H1 (cell line): ENCODE measurements around the gene AFF4. TPM values are rescaled to one million over a fixed set of nuclear protein-coding genes. Genes with fewer than 3 reads are reported as not detected.
A peak's percentile ranks its signal among the peaks of the same experiment; 100 is the strongest.

Experiments used
- ASH2L ChIP-seq: fragments of 200-600, 300-600 bp; sonication (generic); IDR thresholded peaks from one replicate; pipeline ENCODE4 v1.7.1; 2017; ENCODE audit warnings: low read length
- CHD2 ChIP-seq: IDR thresholded peaks from 2 replicates; pipeline ENCODE4 v1.6.1; 2012; ENCODE audit warnings: low read length, improper control_type of control experiment
- FOSL1 ChIP-seq: IDR thresholded peaks from 2 replicates; pipeline ENCODE4 v1.6.1; 2011; ENCODE audit warnings: mild to moderate bottlenecking, low read depth, low read length, moderate library complexity; ENCODE audit not compliant: insufficient read depth
- GABPA ChIP-seq: IDR thresholded peaks from 2 replicates; pipeline ENCODE4 v1.6.1; 2011; ENCODE audit warnings: mild to moderate bottlenecking, low read length, moderate library complexity, borderline replicate concordance; ENCODE audit not compliant: insufficient read depth
- KDM4A ChIP-seq: IDR thresholded peaks from one replicate; pipeline ENCODE4 v1.7.1; 2012; ENCODE audit warnings: low read depth, mild to moderate bottlenecking, moderate library complexity, low read length, inconsistent platforms; ENCODE audit not compliant: severe bottlenecking
- POU5F1 ChIP-seq: IDR thresholded peaks from 2 replicates; pipeline ENCODE4 v1.6.1; 2011; ENCODE audit warnings: low read depth, mild to moderate bottlenecking, low read length, moderate library complexity
- TAF1 ChIP-seq: IDR thresholded peaks from 2 replicates; pipeline ENCODE4 v1.6.1; 2011; ENCODE audit warnings: mild to moderate bottlenecking, low read depth, low read length
- polyA plus RNA-seq, 7 experiments: library from polyadenylated mRNA; depleted of rRNA in 3 of 7; stranded (reverse) in 5 of 7; unstranded in 2 of 7; fragments of >200 nt in 5 of 7; fragments of 200-250 nt in 2 of 7; gene quantifications; 1 replicate in 5 of 7; 2 replicates in 1 of 7; 4 replicates in 1 of 7; pipeline versions ENCODE4 v1.2.1 to v1.2.3, GENCODE V29; 2011 to 2013; ENCODE audit warnings: missing spikeins in 2 of 7, mixed read lengths in 2 of 7
- total RNA-seq: library from RNA; stranded (reverse); fragmentation: NEBNext Ultra II Directional; extraction: Animal tissue kit (Norgen Biotek cat#: 25700); gene quantifications from 2 replicates; pipeline ENCODE4 v1.2.1, GENCODE V29; 2021
- TF ChIP-seq, protein P1 (sequence below): IDR thresholded peaks from 2 replicates; pipeline ENCODE4 v1.6.1; 2012; ENCODE audit warnings: low read length, inconsistent platforms

The AFF4 gene
- total and polyA plus RNA-seq, 2 of the 8 experiments (the other 6 are each of a cell fraction or from before 2014, with no cell fraction given): 12.0 to 61.4 TPM

DNA sequence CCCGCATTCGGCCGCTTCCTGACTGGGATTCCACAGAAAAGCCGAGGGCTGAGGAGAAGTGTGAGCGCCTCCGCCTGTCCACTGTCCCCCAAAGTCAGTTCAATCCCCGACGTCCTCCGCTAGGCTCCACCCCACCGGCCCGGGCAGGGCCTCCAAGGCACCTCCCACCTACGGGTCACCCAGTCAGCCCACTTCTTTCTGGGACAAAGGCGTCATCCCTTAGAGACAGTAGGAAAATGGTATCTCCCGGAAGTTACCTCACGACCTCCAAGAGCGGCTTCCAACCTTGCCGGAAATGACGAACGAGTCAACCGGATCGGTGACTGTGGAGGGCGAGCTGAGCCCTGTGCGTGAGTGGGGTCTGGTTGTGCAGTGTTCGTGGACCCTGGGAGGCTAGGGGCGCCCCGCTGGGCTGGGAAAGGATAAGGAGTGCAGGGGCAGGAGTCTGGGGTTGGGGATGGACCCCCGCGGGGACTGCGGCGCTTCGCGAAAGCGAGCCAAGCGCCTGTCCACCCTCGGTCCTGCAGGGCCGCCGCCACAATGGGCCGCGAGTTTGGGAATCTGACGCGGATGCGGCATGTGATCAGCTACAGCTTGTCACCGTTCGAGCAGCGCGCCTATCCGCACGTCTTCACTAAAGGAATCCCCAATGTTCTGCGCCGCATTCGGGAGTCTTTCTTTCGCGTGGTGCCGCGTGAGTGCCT lies 96.9 kb downstream of the AFF4 start, which contains the start of the genes GDF9 and UQCRQ (continued):
- peak; percentile 90 for TF ChIP-seq GABPA
- no peak for TF ChIP-seq CHD2
- peak; percentile 55 for TF ChIP-seq ASH2L
- TF ChIP-seq FOSL1: no peak
- TF ChIP-seq POU5F1: no peak
- peak; percentile 21 for TF ChIP-seq KDM4A
- peak; percentile 83 for TF ChIP-seq TAF1
- TF ChIP-seq, protein P1, sequence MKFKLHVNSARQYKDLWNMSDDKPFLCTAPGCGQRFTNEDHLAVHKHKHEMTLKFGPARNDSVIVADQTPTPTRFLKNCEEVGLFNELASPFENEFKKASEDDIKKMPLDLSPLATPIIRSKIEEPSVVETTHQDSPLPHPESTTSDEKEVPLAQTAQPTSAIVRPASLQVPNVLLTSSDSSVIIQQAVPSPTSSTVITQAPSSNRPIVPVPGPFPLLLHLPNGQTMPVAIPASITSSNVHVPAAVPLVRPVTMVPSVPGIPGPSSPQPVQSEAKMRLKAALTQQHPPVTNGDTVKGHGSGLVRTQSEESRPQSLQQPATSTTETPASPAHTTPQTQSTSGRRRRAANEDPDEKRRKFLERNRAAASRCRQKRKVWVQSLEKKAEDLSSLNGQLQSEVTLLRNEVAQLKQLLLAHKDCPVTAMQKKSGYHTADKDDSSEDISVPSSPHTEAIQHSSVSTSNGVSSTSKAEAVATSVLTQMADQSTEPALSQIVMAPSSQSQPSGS: 0 out of 2 replicates have a peak, but pooled peaks have one; percentile 53
